A549 (cell line): ENCODE data around the gene EML1. TPM values are rescaled to one million over a fixed set of nuclear protein-coding genes. Genes with fewer than 3 reads are reported as not detected.

ENCODE experiments used
- ATAC-seq, 2 experiments: fragments of 200-7000 bp in 1 of 2; fragments of >200 bp in 1 of 2; cut with Nextera tagmentation in 1 of 2; cut with Tn5 transposase in 1 of 2; 3 replicates each; pipeline versions ENCODE4 v1.8.0 to v1.9.1; 2018 to 2020; ENCODE audit warnings: mild to moderate bottlenecking in 1 of 2, moderate library complexity in 1 of 2
- CTCF ChIA-PET: fragments of 300-600 bp; sonication (Branson Sonifier 250); formaldehyde crosslinking; extraction: SDS; loops from one replicate; lab custom pipeline; 2021; ENCODE audit warnings: antibody characterized with exemption, inconsistent platforms; lab: Yijun Ruan, JAX
- POLR2A ChIA-PET: fragments of 350-600 bp; formaldehyde crosslinking; extraction: SDS; loops from one replicate; lab custom pipeline; 2021; ENCODE audit warnings: antibody characterized with exemption, inconsistent platforms; lab: Yijun Ruan, JAX
- DNase-seq, 2 experiments: peaks; one replicate each; pipeline versions ENCODE4 v3.0.0 to v3.0.0-alpha.2; 2011 to 2016; ENCODE audit warnings: low read depth in 1 of 2, low spot score in 1 of 2
- FAIRE-seq: peaks from 2 replicates; lab custom pipeline; 2011; peaks lifted over from hg19 to GRCh38; lab: Jason Lieb, UNC
- H3K27ac ChIP-seq, 2 experiments: fragments of >200 bp; sonication (Bioruptor Twin); formaldehyde crosslinking; 3 replicates each; pipeline ENCODE4 v1.5.1; 2016 to 2017
- H3K4me1 ChIP-seq: fragments of >200 bp; sonication (Bioruptor Twin); formaldehyde crosslinking; 3 replicates; pipeline ENCODE4 v1.6.1; 2016
- H3K4me2 ChIP-seq: fragments of >200 bp; sonication (Bioruptor Twin); formaldehyde crosslinking; 3 replicates; pipeline ENCODE4 v1.6.1; 2016
- H3K4me3 ChIP-seq: fragments of >200 bp; sonication (Bioruptor Twin); formaldehyde crosslinking; 3 replicates; pipeline ENCODE4 v1.5.1; 2016
- H3K9me3 ChIP-seq: fragments of >200 bp; sonication (Bioruptor Twin); formaldehyde crosslinking; 3 replicates; pipeline ENCODE4 v1.6.1; 2016
- ESRRA ChIP-seq: fragments of 150-350 bp; IDR thresholded peaks from 2 replicates; pipeline ENCODE4 v1.6.1; 2014; ENCODE audit warnings: mild to moderate bottlenecking, low read length, borderline replicate concordance
- FOSL2 ChIP-seq, 2 experiments: fragments of 450-650 bp in 1 of 2; fragments of >200 bp in 1 of 2; sonication (Bioruptor Twin) in 1 of 2; formaldehyde crosslinking; IDR thresholded peaks; 2 replicates each; pipeline versions ENCODE4 v1.5.0 to v1.6.1; 2016 to 2020; ENCODE audit warnings: mild to moderate bottlenecking in 1 of 2, moderate library complexity in 1 of 2
- HES2 ChIP-seq: fragments of >200 bp; sonication (Bioruptor Twin); formaldehyde crosslinking; IDR thresholded peaks from 2 replicates; pipeline ENCODE4 v1.6.1; 2016
- HMGXB4 ChIP-seq: fragments of 250-450 bp; sonication (Bioruptor Pico); IDR thresholded peaks from 2 replicates; pipeline ENCODE4 v1.5.0; 2021; ENCODE audit warnings: mild to moderate bottlenecking, moderate library complexity, borderline replicate concordance
- KDM5A ChIP-seq: fragments of 200-600 bp; sonication (generic); IDR thresholded peaks from 2 replicates; pipeline ENCODE4 v1.6.1; 2016; ENCODE audit warnings: antibody characterized with exemption, mild to moderate bottlenecking
- MYC ChIP-seq: IDR thresholded peaks from 2 replicates; pipeline ENCODE4 v1.6.1; 2012; ENCODE audit warnings: mild to moderate bottlenecking, inconsistent platforms, low read length, improper control_type of control experiment, borderline replicate concordance
- PBX3 ChIP-seq: IDR thresholded peaks from 2 replicates; pipeline ENCODE4 v1.6.1; 2012
- POLR2AphosphoS2 ChIP-seq: conservative IDR thresholded peaks from 2 replicates; pipeline ENCODE4 v1.6.1; 2012; ENCODE audit warnings: low read length, improper control_type of control experiment, inconsistent platforms
- TFCP2L1 ChIP-seq: fragments of 250-450 bp; sonication (Bioruptor Pico); IDR thresholded peaks from 2 replicates; pipeline ENCODE4 v1.5.0; 2021; ENCODE audit warnings: mild to moderate bottlenecking
- ZFP36 ChIP-seq: fragments of 450-650 bp; IDR thresholded peaks from 2 replicates; pipeline ENCODE4 v1.6.1; 2014; ENCODE audit warnings: borderline replicate concordance; ENCODE audit not compliant: partially characterized antibody
- WGBS: methylation state at CpG from one replicate; pipeline ENCODE4 v1.1.6; 2017; ENCODE audit errors: missing lambda C conversion rate; 5-methylcytosine and 5-hydroxymethylcytosine counted together
- polyA plus RNA-seq, 4 experiments: library from polyadenylated mRNA; depleted of rRNA in 3 of 4; stranded (reverse); fragments of >200 nt; fragmentation: RNase III in 1 of 4; extraction: RNeasy Plus Mini Kit Qiagen cat#74134 plus additional on column Dnase treatment in 1 of 4; gene quantifications; 2 replicates in 3 of 4; 3 replicates in 1 of 4; pipeline ENCODE4 v1.2.3, GENCODE V29; 2011 to 2017
- TF ChIP-seq, protein P1 (sequence below): IDR thresholded peaks from 2 replicates; pipeline ENCODE4 v1.6.1; 2012; ENCODE audit warnings: low read depth, borderline replicate concordance
- TF ChIP-seq, protein P2 (sequence below): fragments of >200 bp; sonication (Bioruptor Twin); formaldehyde crosslinking; IDR thresholded peaks from 3 replicates; pipeline ENCODE4 v1.5.1; 2016

The EML1 gene
- polyA plus RNA-seq, 2 of the 4 experiments (the other 2 are of a cell fraction), result 29.7 to 30.8 TPM

GRCh38 chr14:99950181-99950580 lies 157.0 kb downstream of the EML1 start:
- H3K4me1 ChIP-seq, result peaks cover 8% of the 10 kb centered on the region; the same call in 1 of the 3 replicates
- H3K9me3 ChIP-seq, result no peaks in the 10 kb centered on the region
- ChIA-PET POLR2A (no interaction called here), CTCF (interaction anchor here (1.1 to 5.1 kb wide), 3 partner anchors 9 to 32 kb away, joined by 4 to 44 read pairs (median 17); no protein-coding TSS in a partner anchor)
- DNase-seq (no peak), ATAC-seq (no peak), FAIRE-seq (no peak)
- WGBS, result 76% methylated on average over 8 of the region's 8 CpGs
- no peak overlapping the region for H3K4me2 ChIP-seq
- no peak overlapping the region for H3K27ac ChIP-seq
- TF ChIP-seq HES2 (no peak), FOSL2 (IDR thresholded peaks at IDR 0.05) (no peak), FOSL2 (CRISPR knock-in tag; IDR thresholded peaks at IDR 0.05) (no peak), MYC (no peak)
- TF ChIP-seq, protein P1, sequence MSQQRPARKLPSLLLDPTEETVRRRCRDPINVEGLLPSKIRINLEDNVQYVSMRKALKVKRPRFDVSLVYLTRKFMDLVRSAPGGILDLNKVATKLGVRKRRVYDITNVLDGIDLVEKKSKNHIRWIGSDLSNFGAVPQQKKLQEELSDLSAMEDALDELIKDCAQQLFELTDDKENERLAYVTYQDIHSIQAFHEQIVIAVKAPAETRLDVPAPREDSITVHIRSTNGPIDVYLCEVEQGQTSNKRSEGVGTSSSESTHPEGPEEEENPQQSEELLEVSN, result no peak
- H3K4me3 ChIP-seq, result no peak overlapping the region

DNA sequence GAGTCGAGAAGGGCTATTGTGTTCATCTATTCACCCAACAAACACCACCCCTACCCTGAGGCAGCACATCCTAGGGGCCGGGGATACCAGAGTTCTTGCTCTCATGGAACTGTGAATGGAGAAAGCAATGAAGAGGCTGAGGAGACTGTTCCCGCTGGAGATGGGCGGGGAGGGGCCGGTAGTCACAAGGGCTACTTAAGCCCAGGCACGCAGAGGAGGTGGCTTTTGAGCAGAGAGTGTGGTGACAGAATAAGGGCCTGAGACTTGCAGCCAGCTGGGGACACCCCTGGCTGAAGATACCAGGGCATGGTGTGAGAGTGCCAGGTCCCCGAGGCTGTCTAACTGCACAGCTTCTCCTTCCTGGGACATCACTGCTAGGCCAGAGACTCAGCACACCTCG lies 157.9 kb downstream of the EML1 start:
- H3K27ac ChIP-seq, result no peak overlapping the region
- no peak overlapping the region for H3K4me2 ChIP-seq
- no peak for TF ChIP-seq KDM5A
- ATAC-seq, result no peak
- no peak overlapping the region for H3K4me3 ChIP-seq
- no peak for DNase-seq
- ChIA-PET POLR2A (no interaction called here), CTCF (interaction anchor here (1.0 kb wide), 1 partner anchor 10 kb away, joined by 4 read pairs; no protein-coding TSS in a partner anchor)
- 56% methylated on average over 8 of the region's 8 CpGs for whole genome bisulfite sequencing
- H3K4me1 ChIP-seq, result peaks cover 8% of the 10 kb centered on the region; the same call in 1 of the 3 replicates
- no peak for FAIRE-seq
- H3K9me3 ChIP-seq, result no peaks in the 10 kb centered on the region

DNA sequence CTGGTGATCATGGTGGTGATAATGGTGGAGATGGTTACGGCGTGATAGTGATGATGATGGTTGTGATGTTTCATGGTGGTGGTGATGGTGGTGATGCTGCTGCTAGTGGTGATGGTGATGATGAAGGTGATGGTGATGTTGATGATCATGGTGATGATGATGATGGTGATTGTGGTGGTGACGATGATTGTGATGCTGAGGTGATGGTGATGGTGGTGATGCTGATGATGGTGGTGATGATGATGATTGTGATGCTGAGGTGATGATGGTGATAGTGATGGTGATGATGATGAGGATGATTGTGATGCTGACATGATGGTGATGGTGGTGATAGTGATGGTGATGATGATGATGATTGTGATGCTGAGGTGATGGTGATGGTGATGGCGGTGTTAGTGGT lies 158.8 kb downstream of the EML1 start:
- ATAC-seq, result no peak
- TF ChIP-seq FOSL2 (IDR thresholded peaks at IDR 0.05) (no peak), FOSL2 (CRISPR knock-in tag; IDR thresholded peaks at IDR 0.05) (no peak), TFCP2L1 (CRISPR knock-in tag) (no peak), ZFP36 (no peak), ESRRA (no peak), HMGXB4 (CRISPR knock-in tag) (no peak), PBX3 (no peak)
- TF ChIP-seq, protein P2, sequence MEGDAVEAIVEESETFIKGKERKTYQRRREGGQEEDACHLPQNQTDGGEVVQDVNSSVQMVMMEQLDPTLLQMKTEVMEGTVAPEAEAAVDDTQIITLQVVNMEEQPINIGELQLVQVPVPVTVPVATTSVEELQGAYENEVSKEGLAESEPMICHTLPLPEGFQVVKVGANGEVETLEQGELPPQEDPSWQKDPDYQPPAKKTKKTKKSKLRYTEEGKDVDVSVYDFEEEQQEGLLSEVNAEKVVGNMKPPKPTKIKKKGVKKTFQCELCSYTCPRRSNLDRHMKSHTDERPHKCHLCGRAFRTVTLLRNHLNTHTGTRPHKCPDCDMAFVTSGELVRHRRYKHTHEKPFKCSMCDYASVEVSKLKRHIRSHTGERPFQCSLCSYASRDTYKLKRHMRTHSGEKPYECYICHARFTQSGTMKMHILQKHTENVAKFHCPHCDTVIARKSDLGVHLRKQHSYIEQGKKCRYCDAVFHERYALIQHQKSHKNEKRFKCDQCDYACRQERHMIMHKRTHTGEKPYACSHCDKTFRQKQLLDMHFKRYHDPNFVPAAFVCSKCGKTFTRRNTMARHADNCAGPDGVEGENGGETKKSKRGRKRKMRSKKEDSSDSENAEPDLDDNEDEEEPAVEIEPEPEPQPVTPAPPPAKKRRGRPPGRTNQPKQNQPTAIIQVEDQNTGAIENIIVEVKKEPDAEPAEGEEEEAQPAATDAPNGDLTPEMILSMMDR, result no peak
- Histone ChIP-seq H3K4me3 (no peak overlapping the region), H3K4me1 (peaks cover 8% of the 10 kb centered on the region; the same call in 1 of the 3 replicates), H3K4me2 (no peak overlapping the region), H3K27ac (no peak overlapping the region), H3K9me3 (no peaks in the 10 kb centered on the region)
- ChIA-PET POLR2A (no interaction called here), CTCF (interaction anchor here (1.0 kb wide), 1 partner anchor 10 kb away, joined by 4 read pairs; no protein-coding TSS in a partner anchor)
- FAIRE-seq, result no peak
- DNase-seq, result no peak
- WGBS, result 79% methylated on average over 4 of the region's 4 CpGs

DNA sequence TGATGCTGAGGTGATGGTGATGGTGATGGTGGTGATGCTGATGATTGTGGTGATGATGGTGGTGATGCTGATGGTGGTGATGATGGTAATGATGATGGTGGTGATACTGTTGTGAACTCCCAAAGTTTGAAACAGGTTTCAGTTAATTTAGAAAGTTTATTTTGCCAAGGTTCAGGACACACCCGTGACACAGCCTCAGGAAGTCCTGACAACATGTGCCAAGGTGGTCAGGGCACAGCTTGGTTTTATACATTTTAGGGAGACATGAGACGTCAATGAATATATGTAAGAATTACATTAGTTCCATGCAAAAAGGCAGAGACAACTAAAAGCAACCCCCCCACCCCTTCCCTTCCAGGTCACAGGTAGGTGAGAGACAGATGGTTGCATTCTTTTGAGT lies 159.2 kb downstream of the EML1 start:
- no peak for TF ChIP-seq POLR2AphosphoS2
- Histone ChIP-seq H3K9me3 (no peaks in the 10 kb centered on the region), H3K4me1 (peaks cover 8% of the 10 kb centered on the region; the same call in 1 of the 3 replicates), H3K4me3 (no peak overlapping the region), H3K4me2 (no peak overlapping the region), H3K27ac (no peak overlapping the region)
- no peak for DNase-seq
- no peak for ATAC-seq
- 4% methylated on average over 2 of the region's 2 CpGs for WGBS
- no peak for FAIRE-seq
- POLR2A ChIA-PET, result no interaction called here
- CTCF ChIA-PET, result no interaction called here
